Activated CD8-positive, alpha-beta memory T cell treated with anti-CD3 and anti-CD28 coated beads, Interleukin-2, amount 50 U/mL, for 24 hours (primary cell): Measurements from ENCODE around the gene ADRM1.

Experiments
- DNase-seq: peaks from one replicate; pipeline ENCODE4 v3.0.0-alpha.2; 2020; ENCODE audit errors: extremely low read depth

The ADRM1 gene

GRCh38 chr20:62337558-62338293 lies 34.9 kb downstream of the ADRM1 start:
- DNase-seq: no peak

- no peak for DNase-seq
These were observed 35.5 kb downstream of the ADRM1 start for GRCh38 chr20:62338294-62338620.

GRCh38 chr20:62339647-62340062 lies 36.9 kb downstream of the ADRM1 start:
- no peak for DNase-seq

- no peak for DNase-seq
These were observed 40.1 kb downstream of the ADRM1 start for GRCh38 chr20:62342910-62343309.

- no peak for DNase-seq
These were observed 41.3 kb downstream of the ADRM1 start for GRCh38 chr20:62344092-62344491.

- no peak for DNase-seq
These were observed 42.0 kb downstream of the ADRM1 start for GRCh38 chr20:62344782-62345181.

GRCh38 chr20:62345681-62346370 lies 43.0 kb downstream of the ADRM1 start:
- DNase-seq: no peak

GRCh38 chr20:62346398-62347150 lies 43.8 kb downstream of the ADRM1 start:
- DNase-seq: no peak

- no peak for DNase-seq
These were observed 44.3 kb downstream of the ADRM1 start for GRCh38 chr20:62347151-62347404.

GRCh38 chr20:62347445-62347844 lies 44.6 kb downstream of the ADRM1 start:
- no peak for DNase-seq

- DNase-seq: no peak
These were observed 45.8 kb downstream of the ADRM1 start for GRCh38 chr20:62348604-62349003.

GRCh38 chr20:62349556-62350097 lies 46.8 kb downstream of the ADRM1 start:
- DNase-seq: no peak

- no peak for DNase-seq
These were observed 47.4 kb downstream of the ADRM1 start for GRCh38 chr20:62350098-62350628.

GRCh38 chr20:62350629-62351422 lies 48.0 kb downstream of the ADRM1 start:
- no peak for DNase-seq

GRCh38 chr20:62351469-62352401 lies 48.9 kb downstream of the ADRM1 start:
- no peak for DNase-seq

GRCh38 chr20:62352402-62353288 lies 49.8 kb downstream of the ADRM1 start:
- no peak for DNase-seq

GRCh38 chr20:62353289-62354030 lies 50.7 kb downstream of the ADRM1 start:
- no peak for DNase-seq

- no peak for DNase-seq
These were observed 51.4 kb downstream of the ADRM1 start for GRCh38 chr20:62354031-62354808.
